OCI-M1 (cell line): ENCODE results near the gene B3GNT7.
"Not testable (repeated sequence)": the region's sequence is repeated elsewhere in the genome, so short reads cannot be mapped to it uniquely, and the experiment has no call there.

Experiments
- DNase-seq: peaks from one replicate; lab custom pipeline; 2025; lab: John Stamatoyannopoulos, UW

B3GNT7 gene

GRCh38 chr2:231427116-231427515, 31.6 kb downstream of the B3GNT7 start:
- no peak for DNase-seq

GRCh38 chr2:231429152-231429551, 33.6 kb downstream of the B3GNT7 start:
- DNase-seq, result no peak

- DNase-seq, result peak; percentile 28
Observed at GRCh38 chr2:231429901-231430300, 34.4 kb downstream of the B3GNT7 start.

- DNase-seq, result not testable (repeated sequence)
Observed at GRCh38 chr2:231430437-231430836, 34.9 kb downstream of the B3GNT7 start.

- no peak for DNase-seq
Observed at GRCh38 chr2:231431606-231432005, 36.1 kb downstream of the B3GNT7 start.

- DNase-seq, result no peak
Observed at GRCh38 chr2:231433990-231434389, 38.5 kb downstream of the B3GNT7 start.

- no peak for DNase-seq
Observed at GRCh38 chr2:231436957-231437356, 41.4 kb downstream of the B3GNT7 start.

- DNase-seq, result no peak
Observed at GRCh38 chr2:231449503-231450054, 54.1 kb downstream of the B3GNT7 start.

GRCh38 chr2:231450548-231450989, 55.1 kb downstream of the B3GNT7 start:
- no peak for DNase-seq
